Naive B cell (primary cell): Measurements from ENCODE around the gene CHRND. TPM values are rescaled to one million over a fixed set of nuclear protein-coding genes. Genes with fewer than 3 reads are reported as not detected.
"Not testable (repeated sequence)": the region's sequence is repeated elsewhere in the genome, so short reads cannot be mapped to it uniquely, and the experiment has no call there.

ENCODE experiments used
- ATAC-seq, 2 donors: fragments of 150-1000 bp; cut with Tn5 transposase; 2 replicates each; pipeline ENCODE4 v1.10.0; 2021; ENCODE audit warnings: low read depth in 2 of 2, mild to moderate bottlenecking in 2 of 2, moderate library complexity in 2 of 2
- DNase-seq: peaks from one replicate; pipeline ENCODE4 v3.0.0; 2022
- H3K27ac Mint-ChIP-seq, 6 donors: one replicate each; pipeline ENCODE4 v1.8.0; 2020 to 2022; ENCODE audit warnings: mild to moderate bottlenecking in 6 of 6, mixed read lengths in 6 of 6, moderate library complexity in 5 of 6, inconsistent platforms in 2 of 6
- H3K27me3 Mint-ChIP-seq, 3 donors: one replicate each; pipeline ENCODE4 v1.8.0; 2021 to 2022; ENCODE audit warnings: mixed read lengths in 3 of 3, mild to moderate bottlenecking in 1 of 3
- H3K36me3 Mint-ChIP-seq, 2 donors: one replicate each; pipeline ENCODE4 v1.8.0; 2020 to 2022; ENCODE audit warnings: mixed read lengths in 2 of 2, inconsistent platforms in 1 of 2, mild to moderate bottlenecking in 1 of 2
- H3K4me1 Mint-ChIP-seq, 3 donors: one replicate each; pipeline ENCODE4 v1.8.0; 2020 to 2022; ENCODE audit warnings: mixed read lengths in 3 of 3, inconsistent platforms in 1 of 3, mild to moderate bottlenecking in 1 of 3, moderate library complexity in 1 of 3
- H3K4me3 Mint-ChIP-seq, 8 donors: one replicate each; pipeline ENCODE4 v1.8.0; 2020 to 2022; ENCODE audit warnings: mild to moderate bottlenecking in 8 of 8, mixed read lengths in 8 of 8, moderate library complexity in 8 of 8, inconsistent platforms in 2 of 8
- H3K9me3 Mint-ChIP-seq, 7 donors: one replicate each; pipeline ENCODE4 v1.8.0; 2020 to 2022; ENCODE audit warnings: mixed read lengths in 7 of 7, mild to moderate bottlenecking in 5 of 7, inconsistent platforms in 2 of 7, moderate library complexity in 1 of 7
- polyA plus RNA-seq, 6 donors: library from polyadenylated mRNA; unstranded; fragments of 300-500 nt; fragmentation: Illumina TruSeq; gene quantifications; one replicate each; pipeline ENCODE4 v1.2.3, GENCODE V29; 2021; ENCODE audit warnings: low read depth in 6 of 6

CHRND gene
- polyA plus RNA-seq, 6 donors from 2014 or later, result not detected

DNA sequence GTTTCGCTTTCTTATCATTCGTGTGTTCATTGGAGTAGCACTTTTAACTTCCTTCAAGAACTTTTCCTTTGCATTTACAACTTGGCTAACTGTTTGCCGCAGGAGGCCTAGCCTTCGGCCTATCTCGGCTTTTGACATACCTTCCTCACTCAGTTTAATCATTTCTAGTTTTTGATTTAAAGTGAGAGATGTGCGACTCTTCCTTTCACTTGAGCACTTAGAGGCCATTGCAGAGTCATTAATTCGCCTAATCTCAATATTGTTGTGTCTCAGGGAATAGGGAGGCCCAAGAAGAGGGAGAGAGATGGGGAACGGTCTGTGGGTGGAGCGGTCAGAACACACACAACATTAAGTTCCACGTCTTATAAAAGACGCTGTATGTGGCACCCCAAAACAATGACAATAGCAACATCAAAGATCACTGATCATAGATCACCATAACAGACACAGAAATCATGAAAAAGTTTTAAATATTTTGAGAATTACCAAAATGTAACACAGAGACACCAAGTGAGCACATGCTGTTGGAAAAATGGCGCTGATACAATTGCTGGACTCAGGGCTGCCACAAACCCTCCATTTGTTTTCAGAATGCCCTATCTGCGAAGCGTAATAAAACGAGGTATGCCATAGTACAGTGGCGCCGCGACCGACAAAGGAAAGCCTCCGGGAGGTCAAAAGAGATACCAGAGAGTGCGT is 23.8 kb downstream of the CHRND start:
- peaks cover 0 to 7% of the 10 kb centered on the region in 2 donors for H3K36me3 Mint-ChIP-seq
- no peak for DNase-seq
- no peak for ATAC-seq
- no peaks in the 10 kb centered on the region for H3K27me3 Mint-ChIP-seq
- peak overlapping the region; percentile 91 to 100 (median 99) for H3K4me3 Mint-ChIP-seq
- peaks cover 49 to 69% (median 58%) of the 10 kb centered on the region in 3 donors for H3K4me1 Mint-ChIP-seq
- peak overlapping the region; percentile 96 to 100 (median 98) for H3K27ac Mint-ChIP-seq
- H3K9me3 Mint-ChIP-seq, result peaks cover 0 to 4% (median 0%) of the 10 kb centered on the region in 7 donors

GRCh38 chr2:232550354-232551249 is 24.6 kb downstream of the CHRND start, which contains the start of the genes EIF4E2 and TIGD1:
EIF4E2 (plus strand) TSS chr2:232550689; CDS start chr2:232550725, 36 bp downstream.
TIGD1 (minus strand) TSS chr2:232550557; CDS start chr2:232549882, 675 bp downstream.
- H3K27me3 Mint-ChIP-seq, result no peaks in the 10 kb centered on the region
- peaks cover 52 to 77% (median 64%) of the 10 kb centered on the region in 3 donors for H3K4me1 Mint-ChIP-seq
- peak; percentile 87 to 89 for ATAC-seq
- peaks cover 3 to 7% of the 10 kb centered on the region in 2 donors for H3K36me3 Mint-ChIP-seq
- DNase-seq, result peak; percentile 89
- H3K4me3 Mint-ChIP-seq, result peak within 1 kb of the TSS; percentile 91 to 100 (median 99)
- H3K9me3 Mint-ChIP-seq, result peaks cover 0 to 4% (median 0%) of the 10 kb centered on the region in 7 donors
- H3K27ac Mint-ChIP-seq, result peak within 1 kb of the TSS; percentile 96 to 100 (median 99)

GRCh38 chr2:232551250-232551638 is 25.3 kb downstream of the CHRND start:
- peaks cover 55 to 72% (median 71%) of the 10 kb centered on the region in 3 donors for H3K4me1 Mint-ChIP-seq
- H3K27ac Mint-ChIP-seq, result peak overlapping the region; percentile 96 to 100 (median 99)
- H3K36me3 Mint-ChIP-seq, result peaks cover 6 to 7% of the 10 kb centered on the region in 2 donors
- no peaks in the 10 kb centered on the region for H3K27me3 Mint-ChIP-seq
- ATAC-seq, result no peak
- DNase-seq, result peak; percentile 13
- H3K4me3 Mint-ChIP-seq, result peak overlapping the region; percentile 91 to 100 (median 99)
- H3K9me3 Mint-ChIP-seq, result peaks cover 0 to 4% (median 0%) of the 10 kb centered on the region in 7 donors

- Mint-ChIP-seq H3K4me1 (peaks cover 52 to 72% (median 71%) of the 10 kb centered on the region in 3 donors), H3K9me3 (peaks cover 0 to 4% (median 0%) of the 10 kb centered on the region in 7 donors)
- no peak for ATAC-seq
Observed at GRCh38 chr2:232551776-232552175, 25.8 kb downstream of the CHRND start.

GRCh38 chr2:232556426-232556825 is 30.5 kb downstream of the CHRND start:
- Mint-ChIP-seq H3K4me1 (peaks cover 32 to 48% (median 46%) of the 10 kb centered on the region in 3 donors), H3K27ac (no peak overlapping the region), H3K27me3 (no peaks in the 10 kb centered on the region)

More at GRCh38 chr2:232551776-232552175, 25.8 kb downstream of the CHRND start:
- H3K27ac Mint-ChIP-seq, result peak overlapping the region; percentile 48 to 100 (median 99)
- H3K27me3 Mint-ChIP-seq, result no peaks in the 10 kb centered on the region
- H3K4me3 Mint-ChIP-seq, result peak overlapping the region; percentile 91 to 100 (median 99)
- DNase-seq, result no peak
- H3K36me3 Mint-ChIP-seq, result peaks cover 6 to 12% of the 10 kb centered on the region in 2 donors

GRCh38 chr2:232562515-232563151 is 36.7 kb downstream of the CHRND start:
- H3K4me1 Mint-ChIP-seq, result peaks cover 12 to 23% (median 18%) of the 10 kb centered on the region in 3 donors
- no peaks in the 10 kb centered on the region for H3K27me3 Mint-ChIP-seq
- DNase-seq (peak; percentile 45), ATAC-seq (peak; percentile 88 to 89)
- H3K9me3 Mint-ChIP-seq, result no peaks in the 10 kb centered on the region
- H3K27ac Mint-ChIP-seq, result peak overlapping the region in 5 of 6 donors; percentile 52 to 77 (median 67)
- peak overlapping the region in 2 of 8 donors; percentile 23 to 51 for H3K4me3 Mint-ChIP-seq
- H3K36me3 Mint-ChIP-seq, result peaks cover 30 to 31% of the 10 kb centered on the region in 2 donors

More at GRCh38 chr2:232556426-232556825, 30.5 kb downstream of the CHRND start:
- DNase-seq (no peak), ATAC-seq (no peak)
- Mint-ChIP-seq H3K9me3 (no peaks in the 10 kb centered on the region), H3K4me3 (no peak overlapping the region), H3K36me3 (peaks cover 18 to 32% of the 10 kb centered on the region in 2 donors)

GRCh38 chr2:232563580-232563979 is 37.6 kb downstream of the CHRND start:
- ATAC-seq, result no peak
- H3K27ac Mint-ChIP-seq, result peak overlapping the region in 2 of 6 donors; percentile 65 to 77

DNA sequence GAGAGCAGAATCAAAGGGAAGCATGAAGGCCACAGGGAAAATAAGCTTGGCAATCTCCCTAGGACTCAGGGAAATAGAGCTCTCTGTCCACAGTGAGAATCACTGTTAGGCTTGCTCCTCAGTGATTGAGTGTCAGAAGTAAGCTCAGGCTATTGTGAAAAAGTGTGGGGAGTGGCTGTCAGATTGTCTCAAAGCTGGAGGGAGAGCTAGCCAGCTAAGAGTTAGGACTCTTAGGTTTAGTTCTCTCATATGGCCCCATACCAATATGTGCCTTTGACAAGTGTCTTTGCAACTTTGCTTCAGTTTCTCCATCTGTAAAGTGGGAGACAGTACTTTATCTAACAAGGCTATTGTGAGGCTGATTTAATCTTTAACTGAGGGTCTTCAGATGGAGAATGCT is 41.8 kb downstream of the CHRND start:
- peak overlapping the region in 2 of 6 donors; percentile 24 to 66 for H3K27ac Mint-ChIP-seq
- peaks cover 4 to 8% (median 5%) of the 10 kb centered on the region in 3 donors for H3K4me1 Mint-ChIP-seq
- peak overlapping the region in 1 of 8 donors; percentile 12 for H3K4me3 Mint-ChIP-seq
- peaks cover 33 to 44% of the 10 kb centered on the region in 2 donors for H3K36me3 Mint-ChIP-seq
- ATAC-seq (no peak), DNase-seq (no peak)
- H3K27me3 Mint-ChIP-seq, result no peaks in the 10 kb centered on the region
- H3K9me3 Mint-ChIP-seq, result no peaks in the 10 kb centered on the region

More at GRCh38 chr2:232563580-232563979, 37.6 kb downstream of the CHRND start:
- no peaks in the 10 kb centered on the region for H3K9me3 Mint-ChIP-seq
- peaks cover 12 to 23% (median 18%) of the 10 kb centered on the region in 3 donors for H3K4me1 Mint-ChIP-seq
- H3K36me3 Mint-ChIP-seq, result peaks cover 33% of the 10 kb centered on the region in 2 donors
- H3K4me3 Mint-ChIP-seq, result no peak overlapping the region
- no peak for DNase-seq
- H3K27me3 Mint-ChIP-seq, result no peaks in the 10 kb centered on the region

DNA sequence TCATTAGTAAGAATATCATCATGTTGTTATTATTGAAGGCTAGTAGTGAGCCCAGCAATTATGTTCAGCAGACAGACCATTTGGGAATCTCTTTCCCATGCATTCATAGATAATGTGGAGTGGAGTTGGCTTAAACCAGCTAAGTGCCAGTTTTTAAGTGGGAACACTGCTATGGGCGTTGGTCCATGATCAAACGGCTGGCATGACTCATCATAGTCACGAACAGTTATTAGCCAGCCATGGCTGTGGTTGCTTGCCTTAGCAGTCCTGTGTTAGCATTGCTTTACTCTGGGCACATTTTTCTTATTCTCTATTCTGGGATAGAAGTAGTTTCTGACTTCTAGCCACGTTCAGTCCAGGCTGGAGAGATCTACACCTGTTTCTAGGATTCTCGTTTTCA is 42.2 kb downstream of the CHRND start:
- H3K4me3 Mint-ChIP-seq, result no peak overlapping the region
- no peak for ATAC-seq
- H3K36me3 Mint-ChIP-seq, result peaks cover 33 to 44% of the 10 kb centered on the region in 2 donors
- peaks cover 0 to 3% (median under 1%) of the 10 kb centered on the region in 3 donors for H3K4me1 Mint-ChIP-seq
- H3K27me3 Mint-ChIP-seq, result no peaks in the 10 kb centered on the region
- peak overlapping the region in 1 of 6 donors; percentile 24 for H3K27ac Mint-ChIP-seq
- no peak for DNase-seq
- H3K9me3 Mint-ChIP-seq, result no peaks in the 10 kb centered on the region

DNA sequence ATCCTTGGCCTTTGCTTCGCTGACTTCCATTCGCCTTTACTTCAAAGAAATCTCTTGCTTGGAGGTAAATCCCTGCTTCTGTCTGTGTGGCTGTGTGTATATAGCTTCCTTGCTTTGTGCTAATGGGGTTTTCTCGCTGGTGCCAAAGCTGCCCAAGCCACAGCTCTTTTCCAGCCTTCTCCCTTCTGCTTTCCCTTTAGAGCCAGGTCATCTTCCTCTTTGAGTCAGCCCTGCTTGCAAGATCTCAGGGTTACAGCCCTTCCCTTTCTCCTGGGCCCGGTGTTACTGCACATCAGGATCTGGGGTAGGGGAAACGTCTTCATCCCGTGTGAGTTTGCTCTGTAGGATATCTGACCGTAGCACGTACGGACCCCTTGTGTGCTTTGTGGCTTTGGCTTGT is 43.6 kb downstream of the CHRND start:
- no peak overlapping the region for H3K4me3 Mint-ChIP-seq
- no peak overlapping the region for H3K27ac Mint-ChIP-seq
- ATAC-seq (no peak), DNase-seq (no peak)
- H3K27me3 Mint-ChIP-seq, result no peaks in the 10 kb centered on the region
- H3K36me3 Mint-ChIP-seq, result peaks cover 44 to 47% of the 10 kb centered on the region in 2 donors
- H3K4me1 Mint-ChIP-seq, result no peaks in the 10 kb centered on the region
- H3K9me3 Mint-ChIP-seq, result no peaks in the 10 kb centered on the region

DNA sequence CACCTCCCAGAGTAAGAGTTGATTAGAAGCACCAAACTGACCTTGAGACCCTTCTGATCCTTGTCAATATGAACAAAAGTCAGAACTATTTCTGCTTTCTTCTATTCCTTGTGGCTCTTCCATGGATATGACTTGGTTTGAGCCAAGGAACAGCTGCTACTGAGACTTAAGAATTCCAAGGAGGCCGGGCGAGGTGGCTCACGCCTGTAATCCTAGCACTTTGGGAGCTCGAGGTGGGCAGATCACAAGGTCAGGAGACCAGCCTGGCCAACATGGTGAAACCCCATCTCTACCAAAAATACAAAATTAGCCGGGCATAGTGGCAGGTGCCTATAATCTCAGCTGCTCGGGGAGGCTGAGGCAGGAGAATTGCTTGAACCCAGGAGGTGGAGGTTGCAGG is 44.5 kb downstream of the CHRND start:
- not testable (repeated sequence) for DNase-seq, H3K9me3 Mint-ChIP-seq, H3K4me3 Mint-ChIP-seq, ATAC-seq, H3K27me3 Mint-ChIP-seq, H3K4me1 Mint-ChIP-seq
- Mint-ChIP-seq H3K27ac (peak overlapping the region in 1 of 6 donors; percentile 82), H3K36me3 (peaks cover 35 to 45% of the 10 kb centered on the region in 2 donors)

GRCh38 chr2:232571026-232571474 is 45.1 kb downstream of the CHRND start:
- peaks cover 32 to 43% of the 10 kb centered on the region in 2 donors for H3K36me3 Mint-ChIP-seq
- no peak overlapping the region for H3K27ac Mint-ChIP-seq
- no peaks in the 10 kb centered on the region for H3K27me3 Mint-ChIP-seq
- no peak overlapping the region for H3K4me3 Mint-ChIP-seq
- DNase-seq (no peak), ATAC-seq (no peak)
- no peaks in the 10 kb centered on the region for H3K4me1 Mint-ChIP-seq
- H3K9me3 Mint-ChIP-seq, result no peaks in the 10 kb centered on the region
